ENCODE measurements around the gene FMO3. TPM values are rescaled to one million over a fixed set of nuclear protein-coding genes. Genes with fewer than 3 reads are reported as not detected.
A peak's percentile ranks its signal among the peaks of the same experiment; 100 is the strongest.

The FMO3 gene
- total and polyA plus RNA-seq, 2 donors = 0.19 to 2.5 TPM

GRCh38 chr1:171140956-171141687, 50.4 kb downstream of the FMO3 start:
- Histone ChIP-seq H3K27me3 (ENCODE audit: control insufficient read depth in 2 of 2, insufficient read depth in 1 of 2, low read length in 1 of 2) (no peaks in the 10 kb centered on the region), H3K36me3 (ENCODE audit: control insufficient read depth in 2 of 2, insufficient read depth in 2 of 2, low read length in 1 of 2) (no peaks in the 10 kb centered on the region), H3K4me3 (ENCODE audit: low read length in 2 of 2) (no peak overlapping the region), H3K27ac (ENCODE audit: low read depth in 1 of 2, low read length in 1 of 2) (no peak overlapping the region), H3K4me1 (ENCODE audit: control insufficient read depth in 2 of 2, insufficient read depth in 2 of 2, low read length in 2 of 2) (no peaks in the 10 kb centered on the region), H3K9me3 (ENCODE audit: control insufficient read depth in 2 of 2, insufficient read depth in 1 of 2, low read length in 1 of 2) (no peaks in the 10 kb centered on the region)
- no peak for DNase-seq (ENCODE audit: low read depth in 6 of 9, low spot score in 9 of 9)
- 84% methylated on average over 4 of the region's 4 CpGs for WGBS

GRCh38 chr1:171141688-171142415, 51.1 kb downstream of the FMO3 start:
- Histone ChIP-seq H3K36me3 (ENCODE audit: control insufficient read depth in 2 of 2, insufficient read depth in 2 of 2, low read length in 1 of 2) (no peaks in the 10 kb centered on the region), H3K9me3 (ENCODE audit: control insufficient read depth in 2 of 2, insufficient read depth in 1 of 2, low read length in 1 of 2) (no peaks in the 10 kb centered on the region), H3K27me3 (ENCODE audit: control insufficient read depth in 2 of 2, insufficient read depth in 1 of 2, low read length in 1 of 2) (no peaks in the 10 kb centered on the region), H3K4me1 (ENCODE audit: control insufficient read depth in 2 of 2, insufficient read depth in 2 of 2, low read length in 2 of 2) (no peaks in the 10 kb centered on the region), H3K4me3 (ENCODE audit: low read length in 2 of 2) (no peak overlapping the region), H3K27ac (ENCODE audit: low read depth in 1 of 2, low read length in 1 of 2) (no peak overlapping the region)
- WGBS = 27% methylated on average over 6 of the region's 6 CpGs
- no peak for DNase-seq (ENCODE audit: low read depth in 6 of 9, low spot score in 9 of 9)

- DNase-seq (ENCODE audit: low read depth in 6 of 9, low spot score in 9 of 9) = no peak
- no peaks in the 10 kb centered on the region for H3K9me3 ChIP-seq (ENCODE audit: control insufficient read depth in 2 of 2, insufficient read depth in 1 of 2, low read length in 1 of 2)
- no peak overlapping the region for H3K4me3 ChIP-seq (ENCODE audit: low read length in 2 of 2)
- H3K27ac ChIP-seq (ENCODE audit: low read depth in 1 of 2, low read length in 1 of 2) = peak overlapping the region in 1 of 2 donors; percentile 64
- H3K27me3 ChIP-seq (ENCODE audit: control insufficient read depth in 2 of 2, insufficient read depth in 1 of 2, low read length in 1 of 2) = no peaks in the 10 kb centered on the region
- no peaks in the 10 kb centered on the region for H3K36me3 ChIP-seq (ENCODE audit: control insufficient read depth in 2 of 2, insufficient read depth in 2 of 2, low read length in 1 of 2)
- 89% methylated on average over 8 of the region's 8 CpGs for WGBS
- no peaks in the 10 kb centered on the region for H3K4me1 ChIP-seq (ENCODE audit: control insufficient read depth in 2 of 2, insufficient read depth in 2 of 2, low read length in 2 of 2)
These were observed 52.0 kb downstream of the FMO3 start for GRCh38 chr1:171142416-171143385.

GRCh38 chr1:171150156-171150555, 59.5 kb downstream of the FMO3 start:
- no peak overlapping the region for H3K27ac ChIP-seq (ENCODE audit: low read depth in 1 of 2, low read length in 1 of 2)
- no peaks in the 10 kb centered on the region for H3K4me1 ChIP-seq (ENCODE audit: control insufficient read depth in 2 of 2, insufficient read depth in 2 of 2, low read length in 2 of 2)
- H3K27me3 ChIP-seq (ENCODE audit: control insufficient read depth in 2 of 2, insufficient read depth in 1 of 2, low read length in 1 of 2) = no peaks in the 10 kb centered on the region
- no peak for DNase-seq (ENCODE audit: low read depth in 6 of 9, low spot score in 9 of 9)
- 63% methylated on average over 1 of the region's 1 CpG for WGBS
- no peak overlapping the region for H3K4me3 ChIP-seq (ENCODE audit: low read length in 2 of 2)
- no peaks in the 10 kb centered on the region for H3K9me3 ChIP-seq (ENCODE audit: control insufficient read depth in 2 of 2, insufficient read depth in 1 of 2, low read length in 1 of 2)
- H3K36me3 ChIP-seq (ENCODE audit: control insufficient read depth in 2 of 2, insufficient read depth in 2 of 2, low read length in 1 of 2) = no peaks in the 10 kb centered on the region

GRCh38 chr1:171152549-171152948, 61.8 kb downstream of the FMO3 start:
- Histone ChIP-seq H3K4me1 (ENCODE audit: control insufficient read depth in 2 of 2, insufficient read depth in 2 of 2, low read length in 2 of 2) (no peaks in the 10 kb centered on the region), H3K27ac (ENCODE audit: low read depth in 1 of 2, low read length in 1 of 2) (no peak overlapping the region)
- WGBS = 85% methylated on average over 2 of the region's 2 CpGs

GRCh38 chr1:171155484-171155883, 64.8 kb downstream of the FMO3 start:
- Histone ChIP-seq H3K4me3 (ENCODE audit: low read length in 2 of 2) (no peak overlapping the region), H3K4me1 (ENCODE audit: control insufficient read depth in 2 of 2, insufficient read depth in 2 of 2, low read length in 2 of 2) (no peaks in the 10 kb centered on the region), H3K27me3 (ENCODE audit: control insufficient read depth in 2 of 2, insufficient read depth in 1 of 2, low read length in 1 of 2) (no peaks in the 10 kb centered on the region), H3K27ac (ENCODE audit: low read depth in 1 of 2, low read length in 1 of 2) (no peak overlapping the region), H3K9me3 (ENCODE audit: control insufficient read depth in 2 of 2, insufficient read depth in 1 of 2, low read length in 1 of 2) (no peaks in the 10 kb centered on the region), H3K36me3 (ENCODE audit: control insufficient read depth in 2 of 2, insufficient read depth in 2 of 2, low read length in 1 of 2) (no peaks in the 10 kb centered on the region)
- no peak for DNase-seq (ENCODE audit: low read depth in 6 of 9, low spot score in 9 of 9)

More at GRCh38 chr1:171152549-171152948, 61.8 kb downstream of the FMO3 start:
- Histone ChIP-seq H3K4me3 (ENCODE audit: low read length in 2 of 2) (no peak overlapping the region), H3K36me3 (ENCODE audit: control insufficient read depth in 2 of 2, insufficient read depth in 2 of 2, low read length in 1 of 2) (no peaks in the 10 kb centered on the region), H3K9me3 (ENCODE audit: control insufficient read depth in 2 of 2, insufficient read depth in 1 of 2, low read length in 1 of 2) (no peaks in the 10 kb centered on the region), H3K27me3 (ENCODE audit: control insufficient read depth in 2 of 2, insufficient read depth in 1 of 2, low read length in 1 of 2) (no peaks in the 10 kb centered on the region)
- no peak for DNase-seq (ENCODE audit: low read depth in 6 of 9, low spot score in 9 of 9)

GRCh38 chr1:171158096-171158495, 67.4 kb downstream of the FMO3 start:
- no peak overlapping the region for H3K27ac ChIP-seq (ENCODE audit: low read depth in 1 of 2, low read length in 1 of 2)
- H3K27me3 ChIP-seq (ENCODE audit: control insufficient read depth in 2 of 2, insufficient read depth in 1 of 2, low read length in 1 of 2) = no peaks in the 10 kb centered on the region
- no peak for DNase-seq (ENCODE audit: low read depth in 6 of 9, low spot score in 9 of 9)
- no peak overlapping the region for H3K4me3 ChIP-seq (ENCODE audit: low read length in 2 of 2)
- H3K36me3 ChIP-seq (ENCODE audit: control insufficient read depth in 2 of 2, insufficient read depth in 2 of 2, low read length in 1 of 2) = no peaks in the 10 kb centered on the region
- no peaks in the 10 kb centered on the region for H3K9me3 ChIP-seq (ENCODE audit: control insufficient read depth in 2 of 2, insufficient read depth in 1 of 2, low read length in 1 of 2)
- WGBS = 90% methylated on average over 5 of the region's 5 CpGs
- no peaks in the 10 kb centered on the region for H3K4me1 ChIP-seq (ENCODE audit: control insufficient read depth in 2 of 2, insufficient read depth in 2 of 2, low read length in 2 of 2)

GRCh38 chr1:171158551-171158950, 67.8 kb downstream of the FMO3 start:
- H3K9me3 ChIP-seq (ENCODE audit: control insufficient read depth in 2 of 2, insufficient read depth in 1 of 2, low read length in 1 of 2) = no peaks in the 10 kb centered on the region
- no peak overlapping the region for H3K4me3 ChIP-seq (ENCODE audit: low read length in 2 of 2)
- WGBS = 95% methylated on average over 3 of the region's 3 CpGs
- H3K27ac ChIP-seq (ENCODE audit: low read depth in 1 of 2, low read length in 1 of 2) = no peak overlapping the region
- no peaks in the 10 kb centered on the region for H3K36me3 ChIP-seq (ENCODE audit: control insufficient read depth in 2 of 2, insufficient read depth in 2 of 2, low read length in 1 of 2)
- no peaks in the 10 kb centered on the region for H3K4me1 ChIP-seq (ENCODE audit: control insufficient read depth in 2 of 2, insufficient read depth in 2 of 2, low read length in 2 of 2)
- no peaks in the 10 kb centered on the region for H3K27me3 ChIP-seq (ENCODE audit: control insufficient read depth in 2 of 2, insufficient read depth in 1 of 2, low read length in 1 of 2)
- DNase-seq (ENCODE audit: low read depth in 6 of 9, low spot score in 9 of 9) = no peak

- no peak overlapping the region for H3K4me3 ChIP-seq (ENCODE audit: low read length in 2 of 2)
- H3K36me3 ChIP-seq (ENCODE audit: control insufficient read depth in 2 of 2, insufficient read depth in 2 of 2, low read length in 1 of 2) = no peaks in the 10 kb centered on the region
- WGBS = 89% methylated on average over 2 of the region's 2 CpGs
- no peak for DNase-seq (ENCODE audit: low read depth in 6 of 9, low spot score in 9 of 9)
- no peak overlapping the region for H3K27ac ChIP-seq (ENCODE audit: low read depth in 1 of 2, low read length in 1 of 2)
- no peaks in the 10 kb centered on the region for H3K4me1 ChIP-seq (ENCODE audit: control insufficient read depth in 2 of 2, insufficient read depth in 2 of 2, low read length in 2 of 2)
- H3K9me3 ChIP-seq (ENCODE audit: control insufficient read depth in 2 of 2, insufficient read depth in 1 of 2, low read length in 1 of 2) = no peaks in the 10 kb centered on the region
- H3K27me3 ChIP-seq (ENCODE audit: control insufficient read depth in 2 of 2, insufficient read depth in 1 of 2, low read length in 1 of 2) = no peaks in the 10 kb centered on the region
These were observed 68.4 kb downstream of the FMO3 start for GRCh38 chr1:171159148-171159547.
